HepG2 (cell line): ENCODE data around the gene GSK3B.

Experiments used
- DNMT3B ChIP-seq: conservative IDR thresholded peaks from 2 replicates; pipeline ENCODE4 v1.6.1; 2016; ENCODE audit warnings: missing biosample characterization, control low read depth
- KLF15 ChIP-seq: sonication (generic); formaldehyde crosslinking; IDR thresholded peaks from 2 replicates; pipeline ENCODE4 v1.8.1; 2023; ENCODE audit warnings: borderline replicate concordance, mild to moderate bottlenecking, inconsistent platforms, missing genetic modification reagents, mixed read lengths
- NFE2L1 ChIP-seq: sonication (generic); formaldehyde crosslinking; IDR thresholded peaks from 2 replicates; pipeline ENCODE4 v1.4.0; 2020; ENCODE audit warnings: missing genetic modification reagents, mild to moderate bottlenecking, borderline replicate concordance
- RBM39 ChIP-seq: fragments of 200-400 bp; formaldehyde crosslinking; IDR thresholded peaks from one replicate; pipeline ENCODE4 v1.6.1; 2018; ENCODE audit warnings: antibody characterized with exemption, mild to moderate bottlenecking, low read depth, low read length; ENCODE audit not compliant: poor library complexity, severe bottlenecking
- RFX5 ChIP-seq: IDR thresholded peaks from 2 replicates; pipeline ENCODE4 v1.6.1; 2011; ENCODE audit warnings: low read depth, low read length, improper control_type of control experiment
- SP1 ChIP-seq, 2 experiments: fragments of 450-650 bp in 1 of 2; sonication (generic) in 1 of 2; formaldehyde crosslinking in 1 of 2; IDR thresholded peaks; 2 replicates each; pipeline versions ENCODE4 v1.4.0 to v1.6.1; 2016 to 2020; ENCODE audit warnings: missing genetic modification reagents in 1 of 2
- ZFP36 ChIP-seq: fragments of 150-350 bp; IDR thresholded peaks from 2 replicates; pipeline ENCODE4 v1.6.1; 2018; ENCODE audit warnings: borderline replicate concordance, low read length, low read depth; ENCODE audit not compliant: partially characterized antibody
- ZFP90 ChIP-seq: sonication (generic); formaldehyde crosslinking; IDR thresholded peaks from 2 replicates; pipeline ENCODE4 v1.8.0; 2022; ENCODE audit warnings: missing genetic modification reagents, mild to moderate bottlenecking, inconsistent platforms, borderline replicate concordance
- ZNF703 ChIP-seq: sonication (generic); formaldehyde crosslinking; IDR thresholded peaks from 2 replicates; pipeline ENCODE4 v1.5.1; 2020; ENCODE audit warnings: missing genetic modification reagents, mild to moderate bottlenecking, moderate library complexity, borderline replicate concordance
- TF ChIP-seq, protein P1 (sequence below): sonication (generic); formaldehyde crosslinking; IDR thresholded peaks from 2 replicates; pipeline ENCODE4 v1.5.0; 2020; ENCODE audit warnings: mild to moderate bottlenecking, missing genetic modification reagents, moderate library complexity

- TF ChIP-seq DNMT3B (CRISPR knock-in tag) (no peak), RBM39 (no peak), KLF15 (no peak), SP1 (IDR thresholded peaks at IDR 0.05) (no peak), SP1 (CRISPR knock-in tag; IDR thresholded peaks at IDR 0.05) (no peak), ZFP90 (no peak), NFE2L1 (CRISPR knock-in tag) (no peak), RFX5 (no peak), ZFP36 (no peak), ZNF703 (CRISPR knock-in tag) (no peak)
- TF ChIP-seq, protein P1, sequence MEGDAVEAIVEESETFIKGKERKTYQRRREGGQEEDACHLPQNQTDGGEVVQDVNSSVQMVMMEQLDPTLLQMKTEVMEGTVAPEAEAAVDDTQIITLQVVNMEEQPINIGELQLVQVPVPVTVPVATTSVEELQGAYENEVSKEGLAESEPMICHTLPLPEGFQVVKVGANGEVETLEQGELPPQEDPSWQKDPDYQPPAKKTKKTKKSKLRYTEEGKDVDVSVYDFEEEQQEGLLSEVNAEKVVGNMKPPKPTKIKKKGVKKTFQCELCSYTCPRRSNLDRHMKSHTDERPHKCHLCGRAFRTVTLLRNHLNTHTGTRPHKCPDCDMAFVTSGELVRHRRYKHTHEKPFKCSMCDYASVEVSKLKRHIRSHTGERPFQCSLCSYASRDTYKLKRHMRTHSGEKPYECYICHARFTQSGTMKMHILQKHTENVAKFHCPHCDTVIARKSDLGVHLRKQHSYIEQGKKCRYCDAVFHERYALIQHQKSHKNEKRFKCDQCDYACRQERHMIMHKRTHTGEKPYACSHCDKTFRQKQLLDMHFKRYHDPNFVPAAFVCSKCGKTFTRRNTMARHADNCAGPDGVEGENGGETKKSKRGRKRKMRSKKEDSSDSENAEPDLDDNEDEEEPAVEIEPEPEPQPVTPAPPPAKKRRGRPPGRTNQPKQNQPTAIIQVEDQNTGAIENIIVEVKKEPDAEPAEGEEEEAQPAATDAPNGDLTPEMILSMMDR (CRISPR knock-in tag) = no peak
Observed at GRCh38 chr3:120049072-120049471, 45.2 kb downstream of the GSK3B start.
